SW 1271 (cell line): Measurements from ENCODE around the gene SRL.
A peak's percentile ranks its signal among the peaks of the same experiment; 100 is the strongest.
"Not testable (repeated sequence)": the region's sequence is repeated elsewhere in the genome, so short reads cannot be mapped to it uniquely, and the experiment has no call there.

ENCODE experiments used
- DNase-seq, 2 experiments: peaks; one replicate each; lab custom pipeline; 2025; lab: John Stamatoyannopoulos, UW

Gene SRL

GRCh38 chr16:4260360-4260759, 18.5 kb upstream of the SRL start:
- DNase-seq: no peak

DNA sequence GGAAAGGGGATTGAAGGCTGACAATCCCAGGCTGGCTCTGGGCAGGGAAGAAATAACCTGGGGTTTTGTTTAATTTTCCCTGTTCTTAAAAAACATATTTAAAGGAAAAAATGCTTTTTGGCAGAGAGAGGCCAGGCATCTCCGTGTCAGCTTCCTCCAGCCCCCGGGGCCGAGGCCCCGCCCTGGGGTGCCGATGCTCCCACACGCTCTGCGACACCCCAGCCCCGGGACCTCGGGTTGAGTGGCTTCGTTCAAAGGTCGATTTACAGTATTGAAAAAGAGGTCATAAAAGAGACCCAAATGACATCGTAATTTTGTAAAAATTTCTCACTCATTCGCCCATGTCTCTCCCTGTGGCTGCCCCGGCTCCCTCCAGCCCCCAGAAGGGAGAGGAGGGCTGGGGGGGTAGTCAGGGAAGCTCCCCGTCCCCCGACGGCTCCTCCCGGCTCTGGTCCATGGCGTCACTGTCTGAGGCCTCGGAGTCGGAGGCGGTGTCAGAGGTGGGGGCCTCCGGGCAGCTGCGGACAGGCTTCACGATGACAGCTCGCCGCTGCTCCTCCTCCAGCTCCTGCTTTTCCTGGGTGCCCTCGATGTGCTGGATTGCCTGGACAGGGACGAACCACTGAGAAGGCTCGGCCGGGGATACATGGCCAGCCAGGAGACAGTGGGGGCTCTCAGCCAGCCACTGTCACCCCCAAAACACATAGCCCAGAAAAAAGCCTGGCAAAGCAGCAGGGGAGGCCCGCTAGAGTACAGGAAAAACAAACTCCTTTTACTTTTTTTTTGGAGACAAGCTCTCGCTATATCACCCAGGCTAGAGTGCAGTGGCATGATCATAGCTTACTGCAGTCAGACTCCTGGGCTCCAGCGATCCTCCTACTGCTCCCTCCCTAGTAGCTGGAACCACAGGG, 16.0 kb upstream of the SRL start:
- DNase-seq: no peak

DNA sequence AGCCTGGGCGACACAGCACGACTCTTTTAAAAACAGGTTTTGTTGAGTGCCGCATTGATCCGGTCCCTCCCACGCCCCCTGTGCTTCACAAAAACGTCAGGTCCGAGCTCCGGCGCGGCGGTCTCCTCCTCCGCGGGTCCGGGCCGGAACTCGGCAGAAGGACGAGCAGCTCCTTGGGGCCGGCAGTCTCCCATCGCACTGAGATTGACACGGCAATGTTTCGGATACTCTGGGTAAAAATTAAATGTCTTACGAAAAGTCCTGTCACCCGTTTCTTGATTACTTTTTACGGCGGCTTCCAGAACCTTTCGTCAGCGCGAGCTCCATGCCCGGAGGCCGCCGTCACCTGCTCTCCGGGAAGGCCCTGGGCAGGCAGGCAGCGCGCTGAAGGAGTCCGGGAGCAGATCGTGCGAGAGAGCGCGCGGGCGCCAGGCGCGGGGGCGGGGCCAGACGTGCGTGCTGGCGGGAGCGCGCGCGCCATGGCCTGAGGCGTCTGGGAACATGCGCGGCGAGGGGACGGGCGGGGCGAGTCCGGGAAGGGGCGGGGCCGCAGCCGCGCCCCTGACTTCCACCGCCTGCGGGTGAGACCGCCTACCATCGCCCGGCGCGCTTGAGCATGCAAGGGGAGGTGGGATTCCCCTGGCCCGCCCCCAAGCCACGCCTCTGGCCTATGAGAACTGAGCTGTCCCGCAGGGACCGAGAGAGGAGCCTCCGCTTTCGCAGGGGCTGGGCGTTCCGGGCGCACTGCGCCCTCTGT, 11.7 kb upstream of the SRL start:
- DNase-seq: peak; percentile 81 to 90

DNA sequence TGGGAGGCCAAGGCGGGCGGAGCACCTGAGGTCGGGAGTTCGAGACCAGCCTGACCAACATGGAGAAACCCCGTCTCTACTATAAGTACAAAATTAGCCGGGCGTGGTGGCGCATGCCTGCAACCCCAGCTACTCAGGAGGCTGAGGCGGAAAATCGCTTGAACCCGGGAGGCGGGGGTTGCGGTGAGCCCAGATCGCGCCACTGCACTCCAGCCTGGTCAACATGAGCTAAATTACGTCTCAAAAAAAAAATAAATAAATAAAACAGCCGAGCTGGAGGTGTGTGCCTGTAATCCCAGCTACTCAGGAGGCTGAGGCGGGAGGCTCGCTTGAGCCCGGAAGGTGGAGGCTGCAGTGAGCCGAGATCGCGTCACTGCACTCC, 11.1 kb upstream of the SRL start:
- not testable (repeated sequence) for DNase-seq

GRCh38 chr16:4249530-4250308, 7.8 kb upstream of the SRL start:
- no peak for DNase-seq

DNA sequence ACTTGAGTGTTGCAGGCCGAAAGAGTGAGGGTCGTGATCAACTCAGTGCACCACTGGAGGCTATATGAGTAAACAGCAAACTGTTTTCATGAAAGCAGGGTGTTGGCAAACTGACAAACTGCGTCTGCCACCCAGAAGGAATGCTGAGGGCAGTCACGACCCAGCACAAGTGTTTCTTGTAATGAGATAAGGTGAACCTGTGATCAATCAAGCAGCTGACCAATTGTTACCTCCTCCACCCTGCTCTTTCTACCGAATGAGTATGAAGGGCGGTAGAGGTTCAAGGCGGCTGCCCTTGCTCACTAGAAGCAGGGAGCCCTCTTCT, 5.5 kb upstream of the SRL start:
- DNase-seq: no peak

DNA sequence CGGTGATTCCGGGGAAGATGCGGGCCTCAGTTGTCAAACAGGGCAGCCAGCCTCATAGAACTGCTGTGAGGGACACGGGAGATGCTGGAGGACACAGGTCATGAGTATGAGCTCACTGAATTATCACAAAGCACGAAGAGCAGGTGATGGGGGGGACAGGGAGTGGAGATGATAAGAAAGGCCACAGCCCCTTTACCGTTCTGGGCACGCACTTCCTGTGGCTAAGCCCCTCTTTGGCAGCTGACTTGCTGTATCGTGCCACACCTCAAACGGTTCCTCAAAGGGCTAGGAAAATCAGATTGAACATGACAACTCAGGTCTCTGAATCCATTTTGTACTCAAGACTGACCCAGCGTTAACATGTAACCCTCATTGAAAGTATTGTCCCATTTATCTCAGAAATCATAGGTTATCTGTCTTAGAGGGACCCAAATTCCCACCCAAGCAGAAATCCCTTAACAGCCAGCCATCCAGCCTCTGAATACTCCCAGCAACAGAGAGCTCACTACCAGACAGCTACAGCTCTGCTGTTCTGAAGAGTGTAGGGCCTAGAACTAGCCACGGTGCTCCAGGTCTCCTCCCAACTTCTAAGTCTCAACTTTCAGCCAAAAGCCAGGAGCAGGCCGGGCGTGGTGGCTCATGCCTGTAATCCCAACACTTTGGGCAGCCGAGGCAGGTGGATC, 5.0 kb upstream of the SRL start:
- no peak for DNase-seq

DNA sequence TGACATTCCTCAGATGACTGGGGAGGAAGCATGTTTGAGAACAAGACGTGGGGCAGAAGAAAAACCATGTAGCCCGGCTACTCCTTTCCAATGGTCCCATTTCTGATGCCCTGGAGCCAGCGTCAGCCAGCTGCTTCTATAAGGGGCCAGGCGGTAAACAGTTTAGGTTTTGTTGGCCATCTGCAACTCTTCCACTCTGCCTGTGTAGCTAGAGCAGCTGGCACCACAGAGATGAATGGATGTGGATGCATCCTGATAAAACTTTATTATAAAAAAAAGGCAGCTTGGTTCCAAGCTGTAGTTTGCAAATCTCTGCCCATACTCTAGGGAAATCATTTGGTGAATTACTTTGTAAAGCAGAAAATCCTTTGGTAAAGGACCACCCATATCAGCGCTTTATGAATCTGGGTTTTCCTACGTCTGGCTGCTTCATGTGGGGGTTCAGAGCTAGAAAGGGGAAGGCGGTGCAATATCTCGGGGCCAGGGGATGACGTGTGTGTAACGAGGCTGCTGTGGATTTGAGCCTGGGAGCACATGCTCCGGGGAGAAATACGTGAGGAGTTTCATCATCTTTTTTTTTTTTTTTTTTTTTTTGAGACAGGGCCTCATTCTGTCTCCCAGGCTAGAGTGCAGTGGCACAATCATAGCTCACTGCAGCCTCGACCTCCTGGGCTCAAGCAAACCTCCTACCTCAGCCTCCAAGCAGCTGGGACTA, 3.4 kb upstream of the SRL start:
- DNase-seq: no peak

DNA sequence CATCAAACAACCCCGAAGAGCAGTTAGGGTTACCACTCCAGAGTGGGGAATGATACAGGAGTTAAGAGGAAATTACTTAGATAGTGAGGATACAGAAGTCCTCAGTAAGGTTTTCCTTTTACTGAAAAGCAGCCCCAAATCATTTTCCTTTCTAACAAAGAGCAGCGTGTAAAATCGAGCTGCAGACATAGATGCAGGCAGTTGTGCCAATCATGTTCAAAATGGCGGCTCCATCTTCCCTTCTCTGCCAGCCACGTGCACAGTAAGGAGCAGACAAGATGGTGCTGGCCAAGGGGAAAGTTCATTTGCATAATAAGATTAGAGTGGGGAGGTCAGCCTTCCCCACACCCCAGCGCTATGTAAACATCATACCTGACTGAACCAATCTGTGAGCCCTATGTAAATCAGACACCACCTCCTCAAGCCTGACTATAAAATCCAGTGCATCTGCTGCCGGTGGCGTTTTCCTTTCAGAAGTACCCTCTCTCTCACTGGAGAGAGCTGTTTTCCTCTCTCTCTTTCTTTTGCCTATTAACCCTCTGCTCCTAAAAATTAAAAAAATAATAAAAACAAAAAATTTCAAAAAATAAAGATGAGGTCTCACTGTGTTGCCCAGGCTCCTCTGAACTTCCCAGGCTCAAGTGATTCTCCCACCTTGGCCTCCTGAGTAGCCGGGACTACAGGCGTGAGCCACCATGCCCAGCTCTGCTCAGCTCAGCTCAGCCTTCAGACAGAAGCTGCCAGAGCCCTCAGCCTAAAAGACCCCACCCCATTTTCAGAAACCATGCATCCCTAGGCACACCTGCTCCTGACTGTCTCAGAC, 2.6 kb upstream of the SRL start:
- DNase-seq: no peak

DNA sequence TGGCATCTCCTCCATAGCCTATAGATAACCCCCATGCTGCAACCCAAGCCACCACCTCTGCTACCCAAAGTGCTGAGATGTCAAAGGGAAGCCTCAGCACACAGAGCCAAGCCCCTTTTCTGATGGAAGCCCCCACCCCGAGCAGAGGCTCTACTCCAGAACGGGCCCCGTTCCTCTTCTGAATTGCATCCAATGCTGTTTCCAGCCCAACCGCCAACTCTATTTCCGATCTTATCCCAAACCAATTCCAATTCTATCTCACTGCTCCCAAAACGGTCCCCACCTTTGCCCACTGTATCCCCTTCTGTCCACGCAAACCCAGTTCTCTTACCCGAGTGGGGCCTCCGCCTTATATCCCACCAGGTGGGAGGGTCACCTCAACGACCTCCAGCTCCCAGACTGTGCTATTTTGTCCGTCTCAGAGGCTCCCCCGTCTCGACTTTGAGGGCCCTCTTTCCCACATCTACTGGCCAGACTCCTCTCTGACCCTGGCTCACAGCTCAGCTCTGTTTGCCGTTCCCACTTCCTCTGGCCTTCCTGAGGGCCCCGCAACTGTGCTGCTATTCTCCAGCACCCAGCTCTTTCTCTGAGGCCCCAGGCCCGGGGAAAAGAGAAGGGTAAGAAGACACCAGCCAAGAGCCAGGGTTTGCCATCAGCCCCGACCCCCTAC, 487 bp downstream of the SRL start:
- no peak for DNase-seq

- no peak for DNase-seq
Measured at GRCh38 chr16:4240624-4241023, 1.3 kb downstream of the SRL start.

GRCh38 chr16:4239682-4240175, 2.2 kb downstream of the SRL start:
- no peak for DNase-seq

DNA sequence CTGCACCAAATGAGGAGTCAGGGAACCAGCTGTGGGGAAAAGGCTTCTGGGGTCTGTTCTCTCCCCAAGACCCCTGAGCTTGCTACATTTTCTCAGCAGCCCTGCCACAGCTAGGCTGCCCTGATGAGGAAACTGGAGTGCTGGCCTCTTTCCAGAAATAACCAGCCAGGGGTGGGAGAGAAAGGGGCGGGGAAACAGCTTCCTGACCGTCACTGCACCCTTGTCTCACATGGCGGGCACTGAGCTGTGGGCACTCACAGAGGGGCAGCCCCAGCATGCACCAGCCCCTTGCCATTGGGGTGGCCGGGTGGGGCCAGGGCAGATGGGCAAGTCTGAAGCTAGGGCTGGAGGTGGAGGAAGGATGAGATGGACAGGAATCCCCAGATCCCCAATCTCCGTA, 2.9 kb downstream of the SRL start:
- DNase-seq: no peak

DNA sequence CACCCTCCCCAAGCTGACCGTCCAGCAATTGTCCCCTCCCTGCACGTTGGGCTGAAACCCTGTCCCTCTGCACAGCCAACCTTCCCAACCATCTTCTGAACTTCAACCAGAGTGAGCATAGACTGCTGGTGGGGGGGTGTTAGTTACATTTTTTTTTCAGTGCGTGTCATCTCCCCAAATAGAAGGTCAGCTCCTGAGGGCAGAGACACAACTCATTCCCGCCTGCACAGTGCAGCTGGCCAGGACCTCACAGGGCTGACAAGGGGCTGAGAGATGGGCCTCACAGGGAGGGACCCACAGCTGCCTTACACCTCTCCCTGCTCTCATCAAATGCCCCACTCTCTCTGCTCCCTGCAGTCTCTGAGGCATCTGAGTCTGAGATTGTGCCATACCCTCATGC, 8.4 kb downstream of the SRL start:
- no peak for DNase-seq

GRCh38 chr16:4232541-4233386, 9.1 kb downstream of the SRL start:
- DNase-seq: no peak

DNA sequence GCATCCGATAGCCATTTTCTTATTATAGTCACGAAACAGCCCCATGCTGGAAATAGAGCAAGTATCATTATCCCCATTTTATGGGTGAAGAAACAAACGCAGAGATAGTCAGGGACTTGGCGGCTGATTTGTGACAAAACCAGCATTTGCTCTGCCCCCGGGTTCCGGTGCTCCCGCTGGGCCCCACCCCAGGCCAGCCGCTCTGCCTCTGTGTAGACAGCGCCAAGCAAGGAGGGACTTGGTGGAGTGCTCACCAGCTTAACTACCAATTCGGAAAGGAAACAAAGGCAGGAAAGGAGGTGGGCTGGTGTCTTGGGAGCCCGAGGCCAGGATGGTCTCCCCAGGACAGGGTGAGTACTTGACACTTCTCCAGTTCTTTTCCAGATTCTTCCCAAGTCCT, 10.0 kb downstream of the SRL start:
- no peak for DNase-seq

DNA sequence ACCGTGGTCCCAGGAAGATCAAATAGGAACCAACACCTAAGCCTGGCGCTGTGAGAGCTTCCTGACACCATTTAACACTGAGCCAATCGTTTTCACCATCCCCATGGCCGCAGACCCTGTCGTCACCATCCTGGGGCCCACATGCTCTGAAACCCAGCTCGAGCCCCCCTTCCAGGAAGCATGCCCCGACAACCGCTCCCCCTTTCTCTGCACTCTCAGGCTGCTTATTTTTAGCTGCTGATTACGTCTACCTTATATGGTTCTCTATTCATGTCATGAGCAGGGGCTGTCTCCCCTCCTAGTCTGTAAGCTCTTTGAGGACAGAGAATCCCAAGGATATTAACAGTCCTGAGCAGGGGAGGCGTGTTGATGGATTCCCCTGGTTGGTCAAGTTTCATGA, 10.5 kb downstream of the SRL start:
- DNase-seq: no peak

DNA sequence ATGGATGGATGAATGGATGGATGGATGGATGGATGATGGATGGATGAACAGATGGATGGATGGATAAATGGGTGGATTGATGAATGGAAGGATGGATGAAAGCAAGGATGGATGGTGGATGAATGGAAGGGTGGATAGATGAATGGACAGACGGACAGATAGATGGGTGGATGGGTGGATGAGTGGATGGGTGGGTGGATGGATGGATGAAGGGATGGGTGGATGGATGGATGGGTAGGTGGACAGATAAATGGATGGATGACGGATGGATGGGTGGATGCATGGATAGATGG, 14.9 kb downstream of the SRL start:
- no peak for DNase-seq
